ENCODE results near the gene TMEM61.

TMEM61 gene

DNA sequence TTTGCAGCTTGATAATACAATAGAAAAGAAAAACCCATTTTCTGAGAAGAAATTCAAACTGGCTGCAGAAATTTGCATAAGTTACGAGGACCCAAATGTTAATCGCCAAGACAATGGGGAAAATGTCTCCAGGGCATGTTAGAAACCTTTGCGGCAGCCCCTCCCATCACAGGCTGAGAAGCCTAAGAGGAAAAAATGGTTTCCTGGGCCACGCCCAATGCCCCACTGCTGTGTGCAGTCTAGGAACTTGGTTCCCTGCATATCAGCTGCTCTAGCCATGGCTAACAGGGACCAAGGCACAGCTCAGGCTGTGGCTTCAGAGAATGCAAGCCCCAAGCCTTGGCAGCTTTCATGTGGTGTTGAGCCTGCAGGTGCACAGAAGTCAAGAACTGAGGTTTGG is 37.5 kb upstream of the TMEM61 start:
- no peak overlapping the region for H3K4me3 ChIP-seq (replicated peaks in 1 of 2; ENCODE audit: low read depth in 2 of 2, low read length in 2 of 2)
- DNase-seq (ENCODE audit: low read depth in 2 of 2), result no peak
- TF ChIP-seq, protein P1, sequence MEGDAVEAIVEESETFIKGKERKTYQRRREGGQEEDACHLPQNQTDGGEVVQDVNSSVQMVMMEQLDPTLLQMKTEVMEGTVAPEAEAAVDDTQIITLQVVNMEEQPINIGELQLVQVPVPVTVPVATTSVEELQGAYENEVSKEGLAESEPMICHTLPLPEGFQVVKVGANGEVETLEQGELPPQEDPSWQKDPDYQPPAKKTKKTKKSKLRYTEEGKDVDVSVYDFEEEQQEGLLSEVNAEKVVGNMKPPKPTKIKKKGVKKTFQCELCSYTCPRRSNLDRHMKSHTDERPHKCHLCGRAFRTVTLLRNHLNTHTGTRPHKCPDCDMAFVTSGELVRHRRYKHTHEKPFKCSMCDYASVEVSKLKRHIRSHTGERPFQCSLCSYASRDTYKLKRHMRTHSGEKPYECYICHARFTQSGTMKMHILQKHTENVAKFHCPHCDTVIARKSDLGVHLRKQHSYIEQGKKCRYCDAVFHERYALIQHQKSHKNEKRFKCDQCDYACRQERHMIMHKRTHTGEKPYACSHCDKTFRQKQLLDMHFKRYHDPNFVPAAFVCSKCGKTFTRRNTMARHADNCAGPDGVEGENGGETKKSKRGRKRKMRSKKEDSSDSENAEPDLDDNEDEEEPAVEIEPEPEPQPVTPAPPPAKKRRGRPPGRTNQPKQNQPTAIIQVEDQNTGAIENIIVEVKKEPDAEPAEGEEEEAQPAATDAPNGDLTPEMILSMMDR (IDR thresholded peaks at IDR 0.05; ENCODE audit: low read depth, low read length), result no peak

DNA sequence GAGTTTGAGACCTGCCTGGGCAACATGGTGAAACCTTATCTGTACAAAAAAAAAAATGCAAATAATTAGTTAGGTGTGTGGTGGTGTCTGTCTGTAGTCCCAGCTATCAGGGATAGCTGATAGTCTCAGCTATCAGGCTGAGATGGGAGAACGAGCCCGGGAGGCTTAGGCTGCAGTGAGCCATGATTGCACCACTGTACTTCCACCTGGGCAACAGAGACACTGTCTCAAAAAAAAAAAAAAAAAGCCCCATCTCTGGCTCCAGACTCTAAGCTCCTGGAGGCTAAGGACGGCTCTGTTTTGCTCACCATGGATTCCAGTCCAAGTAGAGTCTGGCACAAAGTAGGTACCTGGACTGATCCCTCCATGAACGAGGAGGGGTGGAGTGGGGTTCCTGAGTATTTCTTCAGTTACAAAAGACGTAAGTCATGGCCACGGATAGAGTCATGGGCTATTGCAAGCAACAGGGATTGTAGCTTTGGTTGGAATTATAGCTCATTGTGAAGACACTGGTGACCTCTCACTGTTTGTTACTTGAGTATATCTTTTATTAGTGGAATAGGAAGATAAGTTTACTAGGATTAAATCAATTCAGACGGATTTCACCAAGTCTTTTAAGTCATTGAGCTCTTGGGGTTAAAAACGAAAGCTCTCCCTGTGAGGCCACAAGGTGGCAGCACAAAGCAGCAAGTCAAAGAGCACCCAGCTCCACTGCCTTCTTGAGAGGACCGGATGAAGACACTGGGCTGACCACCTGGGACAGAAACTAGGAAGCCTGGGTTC is 35.6 kb upstream of the TMEM61 start:
- TF ChIP-seq, protein P1 (IDR thresholded peaks at IDR 0.05; ENCODE audit: low read depth, low read length), result peak; percentile 82
- peak; percentile 91 to 92 for DNase-seq (ENCODE audit: low read depth in 2 of 2)
- H3K4me3 ChIP-seq (replicated peaks in 1 of 2; ENCODE audit: low read depth in 2 of 2, low read length in 2 of 2), result no peak overlapping the region

DNA sequence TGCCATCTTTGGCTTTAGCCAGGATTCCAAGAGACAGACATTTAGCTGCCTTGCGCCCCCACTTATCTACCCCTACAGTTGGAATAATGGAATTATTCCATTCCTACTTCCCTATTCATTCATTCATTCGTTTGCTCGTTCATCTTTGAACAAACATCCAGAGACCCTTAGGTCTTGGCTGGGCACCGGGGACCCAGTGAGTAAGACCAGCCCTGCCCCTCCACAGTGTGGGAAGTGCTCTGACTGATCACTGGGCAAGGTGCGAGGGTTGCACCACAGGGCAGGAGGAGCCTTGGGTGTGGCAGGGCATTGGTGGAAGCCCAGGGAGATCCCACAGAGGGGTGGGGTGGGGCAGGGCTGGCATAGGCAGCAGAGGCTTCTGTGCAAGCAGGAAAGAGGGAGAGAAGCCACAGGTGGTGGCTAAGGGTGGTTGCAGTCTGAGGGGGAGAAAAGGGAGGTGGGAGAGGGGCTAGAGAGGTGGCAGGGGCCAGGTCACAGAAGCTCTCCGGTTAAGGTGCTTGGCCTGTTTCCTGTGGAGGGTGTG is 35.0 kb upstream of the TMEM61 start:
- DNase-seq (ENCODE audit: low read depth in 2 of 2), result no peak
- TF ChIP-seq, protein P1 (IDR thresholded peaks at IDR 0.05; ENCODE audit: low read depth, low read length), result no peak
- no peak overlapping the region for H3K4me3 ChIP-seq (replicated peaks in 1 of 2; ENCODE audit: low read depth in 2 of 2, low read length in 2 of 2)

DNA sequence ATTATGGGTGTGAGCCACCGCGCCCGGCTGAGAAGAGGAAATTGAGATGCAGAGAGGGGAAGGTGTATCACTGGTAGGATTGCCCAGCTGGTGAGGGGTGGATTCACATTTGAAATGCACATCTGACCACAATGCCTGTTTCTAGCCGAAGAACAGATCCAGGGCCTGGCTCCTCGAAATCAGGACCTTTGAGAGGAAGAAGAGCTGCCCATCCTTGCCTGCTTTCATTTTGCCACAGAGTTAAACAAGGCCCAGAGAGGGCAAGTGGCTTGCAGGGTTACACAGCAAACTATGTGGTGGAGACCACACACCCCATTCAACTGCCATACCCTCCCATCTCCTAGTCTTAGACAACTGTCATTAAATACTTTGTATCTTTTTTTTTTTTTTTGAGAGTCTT is 32.9 kb upstream of the TMEM61 start:
- TF ChIP-seq, protein P1 (IDR thresholded peaks at IDR 0.05; ENCODE audit: low read depth, low read length), result no peak
- H3K4me3 ChIP-seq (replicated peaks in 1 of 2; ENCODE audit: low read depth in 2 of 2, low read length in 2 of 2), result no peak overlapping the region
- DNase-seq (ENCODE audit: low read depth in 2 of 2), result no peak

DNA sequence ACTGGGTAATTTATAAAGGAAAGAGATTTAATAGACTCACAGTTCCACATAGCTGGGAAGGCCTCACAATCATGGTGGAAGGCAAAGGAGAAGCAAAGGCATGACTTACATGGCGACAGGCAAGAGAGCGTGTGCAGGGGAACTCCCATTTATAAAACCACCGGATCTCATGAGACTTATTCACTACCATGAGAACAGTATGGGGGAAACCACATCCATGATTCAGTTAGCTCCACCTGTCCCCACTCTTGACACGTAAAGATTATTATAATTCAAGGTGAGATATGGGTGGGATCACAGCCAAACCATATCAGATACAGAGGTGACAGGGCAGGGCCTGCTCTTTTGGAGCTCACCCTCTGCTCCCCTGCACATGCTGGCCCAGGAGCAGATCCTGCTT is 31.4 kb upstream of the TMEM61 start:
- H3K4me3 ChIP-seq (replicated peaks in 1 of 2; ENCODE audit: low read depth in 2 of 2, low read length in 2 of 2), result no peak overlapping the region
- DNase-seq (ENCODE audit: low read depth in 2 of 2), result no peak
- TF ChIP-seq, protein P1 (IDR thresholded peaks at IDR 0.05; ENCODE audit: low read depth, low read length), result no peak

DNA sequence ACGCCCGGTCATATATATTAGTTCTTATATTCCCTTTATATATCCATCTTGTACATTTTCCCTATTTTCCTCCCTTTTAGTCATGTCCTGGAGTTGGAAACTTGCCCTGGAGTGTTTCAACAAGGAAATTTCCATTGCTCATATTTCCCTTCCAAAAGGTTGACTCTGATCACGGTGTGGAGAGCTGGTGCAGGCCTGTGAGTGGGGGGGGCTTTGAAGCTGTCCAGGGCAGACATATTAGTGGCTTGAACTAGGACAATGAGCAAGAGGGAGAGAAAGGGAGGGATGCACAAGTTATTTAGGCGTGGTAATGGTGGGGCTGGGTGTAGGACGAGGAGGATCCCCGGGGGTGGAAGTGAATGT is 30.4 kb upstream of the TMEM61 start:
- no peak overlapping the region for H3K4me3 ChIP-seq (replicated peaks in 1 of 2; ENCODE audit: low read depth in 2 of 2, low read length in 2 of 2)
- peak; percentile 45 to 61 for DNase-seq (ENCODE audit: low read depth in 2 of 2)
- TF ChIP-seq, protein P1 (IDR thresholded peaks at IDR 0.05; ENCODE audit: low read depth, low read length), result no peak
